ENCODE data around the gene DENND1B.

DNA sequence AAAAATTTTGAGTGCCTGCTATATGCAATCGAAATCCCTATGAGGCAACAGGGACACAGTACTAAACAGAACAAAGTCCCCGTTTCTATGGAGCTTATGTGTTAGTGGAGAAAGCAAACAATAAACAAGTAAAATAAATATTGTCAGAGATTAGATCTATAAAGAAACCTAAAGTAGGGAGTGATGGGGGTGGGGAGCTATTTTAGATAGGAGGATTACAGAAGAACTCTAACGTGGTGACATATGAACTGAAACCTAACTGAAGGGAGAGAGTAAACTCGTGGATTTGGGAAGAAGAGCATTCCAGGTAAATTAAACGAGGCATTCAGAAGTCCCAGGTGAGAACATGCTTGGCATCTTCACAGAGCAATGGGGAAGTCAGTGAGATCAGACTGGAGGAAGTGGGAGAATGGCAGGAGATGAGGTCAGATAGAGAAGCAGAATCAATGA lies 154.5 kb downstream of the DENND1B start:
- TF ChIP-seq CTCF (conservative IDR thresholded peaks at IDR 0.05; ENCODE audit: low read depth, low read length) (no peak), EZH2 (IDR thresholded peaks at IDR 0.05; ENCODE audit: borderline replicate concordance, low read depth, low read length, poor library complexity, severe bottlenecking) (no peak)
